ENCODE results near the gene SRCIN1.

Gene SRCIN1

GRCh38 chr17:38546396-38546795, 59.4 kb downstream of the SRCIN1 start:
- Histone ChIP-seq H3K9ac (no peak overlapping the region), H3K79me2 (ENCODE audit: insufficient read depth, low read depth) (no peaks in the 10 kb centered on the region), H2AFZ (ENCODE audit: low read depth) (no peak overlapping the region), H3K36me3 (ENCODE audit: insufficient read depth) (no peaks in the 10 kb centered on the region), H3K4me3 (IDR thresholded peaks at IDR 0.05; ENCODE audit: insufficient read depth, low read depth, low read length) (no peak overlapping the region), H4K20me1 (ENCODE audit: insufficient read depth) (no peaks in the 10 kb centered on the region), H3K27me3 (ENCODE audit: insufficient read depth, low read depth) (peaks cover 87% of the 10 kb centered on the region), H3K27ac (no peak overlapping the region), H3K4me1 (ENCODE audit: low read depth, poor library complexity, severe bottlenecking) (no peaks in the 10 kb centered on the region), H3K4me2 (no peak overlapping the region)
- no peak for TF ChIP-seq CTCF (conservative IDR thresholded peaks at IDR 0.05; ENCODE audit: low read depth, low read length)

GRCh38 chr17:38545531-38546225, 60.1 kb downstream of the SRCIN1 start:
- no peak overlapping the region for H3K27ac ChIP-seq
- H3K4me3 ChIP-seq (IDR thresholded peaks at IDR 0.05; ENCODE audit: insufficient read depth, low read depth, low read length): no peak overlapping the region
- H3K9ac ChIP-seq: no peak overlapping the region
- TF ChIP-seq CTCF (conservative IDR thresholded peaks at IDR 0.05; ENCODE audit: low read depth, low read length): no peak
- no peak overlapping the region for H3K4me2 ChIP-seq
- no peaks in the 10 kb centered on the region for H3K4me1 ChIP-seq (ENCODE audit: low read depth, poor library complexity, severe bottlenecking)
- no peak overlapping the region for H2AFZ ChIP-seq (ENCODE audit: low read depth)
- H3K79me2 ChIP-seq (ENCODE audit: insufficient read depth, low read depth): no peaks in the 10 kb centered on the region
- no peaks in the 10 kb centered on the region for H4K20me1 ChIP-seq (ENCODE audit: insufficient read depth)
- H3K36me3 ChIP-seq (ENCODE audit: insufficient read depth): no peaks in the 10 kb centered on the region
- peaks cover 85% of the 10 kb centered on the region for H3K27me3 ChIP-seq (ENCODE audit: insufficient read depth, low read depth)

- TF ChIP-seq CTCF (conservative IDR thresholded peaks at IDR 0.05; ENCODE audit: low read depth, low read length): no peak
- H3K27ac ChIP-seq: no peak overlapping the region
- H3K79me2 ChIP-seq (ENCODE audit: insufficient read depth, low read depth): no peaks in the 10 kb centered on the region
- H2AFZ ChIP-seq (ENCODE audit: low read depth): no peak overlapping the region
- no peaks in the 10 kb centered on the region for H3K36me3 ChIP-seq (ENCODE audit: insufficient read depth)
- no peak overlapping the region for H3K4me2 ChIP-seq
- no peak overlapping the region for H3K9ac ChIP-seq
- no peaks in the 10 kb centered on the region for H3K4me1 ChIP-seq (ENCODE audit: low read depth, poor library complexity, severe bottlenecking)
- H4K20me1 ChIP-seq (ENCODE audit: insufficient read depth): no peaks in the 10 kb centered on the region
- H3K4me3 ChIP-seq (IDR thresholded peaks at IDR 0.05; ENCODE audit: insufficient read depth, low read depth, low read length): no peak overlapping the region
- peaks cover 77% of the 10 kb centered on the region for H3K27me3 ChIP-seq (ENCODE audit: insufficient read depth, low read depth)
Measured at GRCh38 chr17:38544839-38545209, 60.9 kb downstream of the SRCIN1 start.

- Histone ChIP-seq H3K27ac (no peak overlapping the region), H3K9ac (no peak overlapping the region), H3K4me1 (ENCODE audit: low read depth, poor library complexity, severe bottlenecking) (no peaks in the 10 kb centered on the region), H3K36me3 (ENCODE audit: insufficient read depth) (no peaks in the 10 kb centered on the region), H3K27me3 (ENCODE audit: insufficient read depth, low read depth) (peaks cover 75% of the 10 kb centered on the region), H3K4me2 (no peak overlapping the region), H3K4me3 (IDR thresholded peaks at IDR 0.05; ENCODE audit: insufficient read depth, low read depth, low read length) (no peak overlapping the region), H3K79me2 (ENCODE audit: insufficient read depth, low read depth) (no peaks in the 10 kb centered on the region), H2AFZ (ENCODE audit: low read depth) (no peak overlapping the region), H4K20me1 (ENCODE audit: insufficient read depth) (no peaks in the 10 kb centered on the region)
- TF ChIP-seq CTCF (conservative IDR thresholded peaks at IDR 0.05; ENCODE audit: low read depth, low read length): no peak
Measured at GRCh38 chr17:38544175-38544838, 61.4 kb downstream of the SRCIN1 start.
